Raji (cell line): ENCODE data around the gene TOP2B.

ENCODE experiments used
- POLR2A ChIP-seq: IDR thresholded peaks from 2 replicates; pipeline ENCODE4 v1.6.1; 2011; ENCODE audit warnings: low read depth, low read length, control low read depth; ENCODE audit not compliant: insufficient read depth

Gene TOP2B

DNA sequence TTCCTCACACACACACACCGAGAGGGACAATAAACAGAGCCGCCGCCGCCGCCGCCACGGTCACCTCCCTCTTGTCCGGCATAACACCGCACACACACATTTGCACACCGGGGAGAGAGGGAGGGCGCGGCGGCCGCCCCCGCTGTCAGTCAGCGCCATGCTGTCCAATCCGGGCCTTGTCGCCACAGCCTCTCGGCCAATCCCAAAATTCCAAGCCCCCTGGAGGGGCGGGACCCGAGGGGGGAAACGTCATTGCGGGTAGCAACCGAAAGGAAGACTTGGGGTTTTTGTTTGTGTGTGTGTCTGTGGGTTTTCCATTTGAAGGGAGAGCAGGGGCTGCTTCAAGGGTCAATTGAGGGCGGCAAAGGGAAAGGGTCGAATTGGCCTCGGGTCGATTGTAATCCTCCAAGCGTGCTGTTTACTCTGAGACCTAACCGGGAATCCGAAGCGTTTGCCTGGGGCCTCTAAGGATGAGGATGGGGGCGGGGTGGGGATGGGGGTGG lies at the start of gene TOP2B:
Gene TOP2B (minus strand): TSS at position 96 of the 503 bp plus-strand sequence. CDS start 610 bp downstream, outside the sequence.
- TF ChIP-seq POLR2A = peak; percentile 67

DNA sequence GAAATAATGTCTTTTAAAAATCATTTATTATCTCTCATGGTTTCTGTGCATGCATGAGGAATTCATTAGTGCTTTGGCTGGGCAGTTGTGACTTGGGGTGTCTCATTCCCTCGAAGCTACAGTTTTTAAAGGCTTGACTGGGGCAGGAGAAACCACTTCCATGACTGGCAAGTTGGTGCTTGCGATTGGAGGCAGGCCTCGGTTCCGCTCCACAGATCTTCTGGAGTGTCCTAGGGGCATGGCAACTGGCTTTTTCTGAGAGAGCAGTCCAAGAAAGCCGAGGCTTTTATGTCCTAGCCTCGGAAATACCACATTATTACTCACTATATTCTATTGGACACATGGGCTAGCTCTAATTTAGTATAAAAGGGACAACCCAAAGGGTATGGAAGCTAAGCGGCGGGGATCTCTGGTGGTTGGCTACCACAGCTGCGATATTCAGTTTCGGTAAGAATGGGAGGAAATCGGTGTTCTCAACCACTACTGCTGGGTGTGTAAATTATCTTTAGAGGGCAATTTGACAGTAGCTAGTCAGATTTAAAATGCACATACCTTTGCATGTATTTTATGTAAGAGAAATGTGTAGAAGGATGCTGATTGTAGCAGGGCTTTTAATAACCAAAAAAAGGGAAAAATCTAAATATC lies 48.8 kb upstream of the TOP2B start:
- TF ChIP-seq POLR2A = no peak

- no peak for TF ChIP-seq POLR2A
These were observed 46.4 kb upstream of the TOP2B start for GRCh38 chr3:25711090-25711489.

- no peak for TF ChIP-seq POLR2A
These were observed 43.3 kb upstream of the TOP2B start for GRCh38 chr3:25708036-25708435.

DNA sequence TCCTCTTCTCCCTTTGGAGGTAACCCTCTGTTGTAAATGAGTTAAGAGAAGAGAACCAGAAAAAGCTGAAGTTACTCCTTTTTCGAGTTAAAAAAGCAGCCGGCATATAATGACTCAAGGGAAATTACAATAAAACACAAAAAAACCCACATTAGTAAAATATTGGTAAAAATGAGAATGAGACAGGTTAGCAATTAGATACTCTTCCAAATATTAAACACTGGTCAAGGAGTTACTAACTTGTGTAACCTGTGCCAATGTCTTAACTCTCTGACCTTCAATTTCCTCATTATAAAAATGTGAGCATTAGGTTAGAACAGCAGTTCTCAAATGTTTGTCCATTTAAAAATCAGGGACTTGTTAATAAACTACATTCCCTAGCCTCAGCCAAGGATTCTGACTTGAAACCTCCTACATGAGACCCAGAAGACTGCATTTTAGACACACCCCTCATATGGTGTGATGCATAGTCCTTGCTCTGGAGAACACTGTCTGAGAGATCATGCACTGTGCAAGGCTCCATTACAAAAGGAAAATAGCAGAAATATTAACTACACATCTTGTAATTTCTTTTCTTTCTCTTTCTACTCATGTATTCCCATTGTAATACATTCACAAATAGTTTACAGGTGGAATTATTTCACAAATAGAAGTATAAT lies 42.7 kb upstream of the TOP2B start:
- TF ChIP-seq POLR2A = no peak

GRCh38 chr3:25706213-25706612 lies 41.5 kb upstream of the TOP2B start:
- TF ChIP-seq POLR2A = no peak

GRCh38 chr3:25697553-25697952 lies 32.8 kb upstream of the TOP2B start:
- TF ChIP-seq POLR2A = no peak

GRCh38 chr3:25695731-25696420 lies 31.2 kb upstream of the TOP2B start:
- no peak for TF ChIP-seq POLR2A

DNA sequence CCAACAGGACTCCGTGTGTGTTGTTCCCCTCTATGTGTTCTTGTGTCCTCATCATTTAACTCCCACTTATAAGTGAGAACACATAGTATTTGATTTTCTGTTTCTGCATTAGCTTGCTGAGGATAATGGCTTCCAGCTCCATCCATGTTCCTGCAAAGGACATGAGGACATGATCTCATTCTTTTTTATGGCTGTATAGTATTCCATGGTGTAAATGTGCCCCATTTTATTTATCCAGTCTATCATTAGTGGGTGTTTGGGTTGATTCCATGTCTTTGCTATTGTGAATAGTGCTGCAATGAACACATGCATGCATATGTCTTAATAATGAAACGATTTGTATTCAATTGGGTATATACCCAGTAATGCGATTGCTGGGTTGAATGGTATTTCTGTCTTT lies 28.5 kb upstream of the TOP2B start:
- TF ChIP-seq POLR2A = no peak

DNA sequence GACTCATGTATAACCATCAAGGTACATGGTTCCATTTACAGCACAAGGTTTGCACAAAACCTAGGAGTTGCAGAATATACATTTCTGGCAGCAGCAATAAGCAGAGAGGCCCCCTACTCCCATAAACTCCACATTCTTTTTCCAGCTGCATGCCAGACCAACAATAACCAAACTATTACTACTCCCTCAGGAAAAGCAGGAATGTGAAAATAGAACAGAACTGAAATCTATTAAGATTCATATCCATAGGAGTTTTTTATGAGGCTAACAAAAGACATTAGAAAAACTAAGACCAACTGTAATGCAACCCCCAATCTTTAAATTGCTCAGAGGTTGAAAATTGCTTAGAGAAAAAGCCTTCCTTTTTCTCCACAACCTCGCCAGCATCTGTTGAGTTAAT lies 27.6 kb upstream of the TOP2B start:
- no peak for TF ChIP-seq POLR2A

DNA sequence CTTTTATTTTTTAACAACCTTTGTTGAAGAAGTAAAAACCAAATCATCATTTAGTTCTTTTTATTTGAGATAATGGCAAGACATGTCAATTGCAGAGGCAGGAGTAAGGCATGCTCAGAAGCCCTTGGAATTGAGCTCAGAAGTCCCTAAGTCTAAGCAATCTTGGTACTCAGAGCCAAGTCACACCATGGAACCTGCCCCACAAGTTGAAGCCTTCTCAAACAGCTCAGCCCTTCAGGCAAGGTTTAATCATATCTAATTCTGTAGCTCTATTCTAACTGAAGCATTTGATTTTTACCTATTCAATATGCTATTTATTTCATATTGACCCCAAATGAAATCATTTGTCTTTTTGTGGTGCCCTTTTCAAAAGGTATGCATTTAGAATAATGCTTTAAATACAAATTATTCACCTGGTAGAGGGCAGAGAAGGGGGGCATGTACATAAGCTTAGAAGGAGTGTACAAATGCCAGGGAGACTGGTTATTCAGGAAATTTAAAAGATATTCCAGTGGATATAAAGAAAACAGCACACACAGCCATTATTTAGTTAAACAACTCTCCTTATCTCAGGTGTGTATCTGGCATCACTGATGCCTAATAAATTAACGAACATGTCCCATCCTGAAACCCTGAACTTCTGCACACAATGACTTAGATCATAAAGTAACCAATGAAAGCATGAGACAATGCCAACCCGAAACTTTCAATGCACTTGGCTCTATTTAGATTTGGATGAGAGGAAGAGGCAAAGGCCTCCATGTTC lies 26.2 kb upstream of the TOP2B start:
- no peak for TF ChIP-seq POLR2A

- no peak for TF ChIP-seq POLR2A
These were observed 24.5 kb upstream of the TOP2B start for GRCh38 chr3:25689226-25689625.

- TF ChIP-seq POLR2A = no peak
These were observed 23.0 kb upstream of the TOP2B start for GRCh38 chr3:25687742-25688141.

DNA sequence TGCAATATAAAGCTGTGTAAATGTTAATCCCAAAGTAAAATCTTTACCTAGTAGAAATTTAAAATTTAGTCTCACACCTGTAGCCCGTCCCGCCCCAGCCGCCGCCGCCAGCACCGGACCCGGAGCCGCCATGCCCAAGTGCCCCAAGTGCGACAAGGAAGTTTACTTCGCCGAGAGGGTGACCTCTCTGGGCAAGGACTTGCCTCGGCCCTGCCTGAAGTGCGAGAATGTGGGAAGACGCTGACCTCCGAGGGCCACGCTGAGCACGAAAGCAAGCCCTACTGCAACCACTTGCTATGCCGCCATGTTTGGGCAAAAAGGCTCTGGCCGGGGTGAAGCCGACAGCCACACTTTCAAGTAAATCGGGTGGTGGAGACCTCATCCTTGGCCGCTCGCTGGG lies 22.1 kb upstream of the TOP2B start:
- no peak for TF ChIP-seq POLR2A

GRCh38 chr3:25683882-25684281 lies 19.2 kb upstream of the TOP2B start:
- TF ChIP-seq POLR2A = no peak

DNA sequence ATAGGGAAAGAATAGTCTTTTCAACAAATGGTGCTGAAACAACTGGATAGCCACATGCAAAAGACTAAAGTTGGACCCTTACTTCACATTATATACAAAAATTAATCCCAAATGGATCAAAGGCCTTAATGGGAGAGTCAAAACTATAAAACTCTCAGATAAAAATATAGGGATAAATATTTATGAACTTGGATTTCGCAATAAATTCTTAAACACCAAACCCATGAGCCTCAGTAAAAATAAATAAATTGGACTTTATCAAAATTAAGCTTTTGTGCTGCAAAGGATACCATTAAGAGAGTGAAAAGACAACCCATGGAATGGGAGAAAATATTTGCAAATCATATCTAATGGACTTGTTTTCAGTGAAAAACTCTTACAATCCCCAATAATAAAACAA lies 18.7 kb upstream of the TOP2B start:
- TF ChIP-seq POLR2A = no peak
